HG03469 (cell line): ENCODE measurements around the gene KCNJ5.

ENCODE experiments used
- ATAC-seq: cut with Tn5 transposase; IDR thresholded peaks from one replicate; pipeline ENCODE4 v1.9.1; 2021; ENCODE audit warnings: mild to moderate bottlenecking, moderate library complexity, moderate number of reproducible peaks; ENCODE audit not compliant: unreplicated experiment

KCNJ5 gene

DNA sequence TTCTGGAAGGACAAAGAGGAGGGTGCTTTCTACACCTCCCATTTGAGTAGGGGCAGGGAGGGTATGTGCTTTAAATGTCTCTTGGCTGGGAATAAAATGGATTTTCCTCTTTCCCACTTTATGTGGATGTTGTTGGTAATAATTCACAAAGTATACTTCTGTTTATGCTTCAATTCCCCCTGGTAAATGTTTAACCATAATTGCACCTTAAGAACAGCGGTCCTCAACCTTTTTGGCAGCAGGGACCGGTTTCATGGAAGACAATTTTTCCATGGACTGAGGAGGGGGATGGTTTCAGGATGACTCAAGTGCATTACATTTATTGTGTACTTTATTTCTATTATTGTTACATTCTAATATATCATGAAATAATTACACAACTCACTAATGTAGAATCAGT, 55.5 kb downstream of the KCNJ5 start:
- no peak for ATAC-seq

DNA sequence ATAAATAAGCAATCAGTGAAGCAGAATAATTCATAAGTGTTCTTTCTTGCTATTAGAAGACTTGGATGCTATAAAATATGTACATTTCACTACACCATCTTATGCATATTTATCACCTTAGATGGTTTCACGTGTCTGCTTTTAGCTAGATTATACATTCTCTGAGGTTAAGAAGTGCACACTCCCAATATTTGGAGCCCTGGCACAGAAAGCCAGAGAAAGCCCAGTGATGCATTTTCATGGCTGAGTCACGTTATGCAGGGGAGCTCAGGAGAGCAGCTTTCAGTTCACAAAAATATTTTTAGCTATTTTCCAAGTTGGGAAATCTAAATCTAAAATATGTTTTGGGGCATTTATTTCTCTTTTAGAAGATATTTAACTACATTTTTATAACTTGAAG, 56.6 kb downstream of the KCNJ5 start:
- ATAC-seq: no peak

DNA sequence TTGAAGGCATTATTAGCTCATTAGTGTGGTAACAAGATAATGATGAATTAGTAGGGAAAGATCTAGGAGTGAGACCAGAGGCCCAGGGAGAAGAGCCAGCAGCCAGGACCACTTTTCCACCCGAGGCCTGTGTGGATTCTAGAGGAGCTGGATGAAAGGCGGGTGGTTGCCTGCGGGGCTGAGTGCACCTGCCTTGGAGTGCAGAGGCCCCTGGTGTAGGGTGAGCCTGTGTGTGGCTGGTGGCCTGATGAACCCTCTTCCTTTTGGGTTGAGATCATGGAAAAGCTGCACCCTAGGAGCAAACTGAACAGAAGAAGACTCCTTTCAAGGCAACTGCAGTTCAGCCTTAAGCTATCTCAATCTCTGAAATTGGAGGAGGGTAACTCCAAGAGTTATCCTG, 57.4 kb downstream of the KCNJ5 start:
- no peak for ATAC-seq

DNA sequence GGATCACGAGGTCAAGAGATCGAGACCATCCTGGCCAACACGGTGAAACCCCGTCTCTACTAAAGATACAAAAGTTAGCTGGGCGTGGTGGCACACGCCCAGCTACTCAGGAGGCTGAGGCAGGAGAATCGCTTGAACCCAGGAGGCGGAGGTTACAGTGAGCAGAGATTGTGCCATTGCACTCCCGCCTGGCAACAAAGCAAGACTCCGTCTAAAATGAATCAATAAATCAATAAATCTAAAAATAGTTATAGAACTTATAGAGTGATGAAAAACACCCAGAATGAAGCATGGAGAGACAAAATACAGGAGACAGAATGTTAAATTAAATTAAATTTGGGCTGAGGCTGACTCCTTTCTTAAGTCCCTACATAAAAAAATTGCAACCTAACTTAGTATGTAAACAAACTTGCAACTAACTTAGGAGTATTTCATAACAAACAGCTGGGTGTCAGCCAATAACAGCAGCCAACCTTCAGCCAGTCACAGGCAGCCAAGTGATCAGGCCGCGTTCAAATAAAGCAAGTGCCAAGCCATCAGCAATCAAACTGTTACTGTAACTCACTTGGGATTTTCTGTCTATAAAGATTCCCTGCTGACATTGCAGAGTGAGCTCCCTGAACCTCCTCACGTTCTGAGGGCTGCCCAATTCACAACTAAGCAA, 58.8 kb downstream of the KCNJ5 start:
- ATAC-seq: no peak

DNA sequence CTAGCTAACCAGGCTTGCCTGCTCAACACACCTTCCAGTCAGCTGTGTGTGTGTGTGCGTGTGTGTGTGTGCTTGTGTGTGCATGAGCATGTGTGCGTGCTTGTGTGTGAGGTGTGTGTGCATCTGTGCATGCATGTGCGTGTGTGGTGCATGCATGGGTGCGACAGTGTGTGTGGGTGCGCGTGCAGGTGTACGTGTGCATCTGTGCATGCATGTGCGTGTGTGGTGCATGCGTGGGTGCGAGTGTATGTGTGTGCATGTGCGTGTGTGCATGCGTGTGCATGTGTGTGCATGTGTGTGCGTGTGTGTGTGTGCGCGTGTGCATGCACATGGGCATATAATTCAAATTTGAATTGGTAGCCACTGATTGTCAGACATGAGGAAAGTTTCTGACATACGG, 62.0 kb downstream of the KCNJ5 start:
- ATAC-seq: no peak

DNA sequence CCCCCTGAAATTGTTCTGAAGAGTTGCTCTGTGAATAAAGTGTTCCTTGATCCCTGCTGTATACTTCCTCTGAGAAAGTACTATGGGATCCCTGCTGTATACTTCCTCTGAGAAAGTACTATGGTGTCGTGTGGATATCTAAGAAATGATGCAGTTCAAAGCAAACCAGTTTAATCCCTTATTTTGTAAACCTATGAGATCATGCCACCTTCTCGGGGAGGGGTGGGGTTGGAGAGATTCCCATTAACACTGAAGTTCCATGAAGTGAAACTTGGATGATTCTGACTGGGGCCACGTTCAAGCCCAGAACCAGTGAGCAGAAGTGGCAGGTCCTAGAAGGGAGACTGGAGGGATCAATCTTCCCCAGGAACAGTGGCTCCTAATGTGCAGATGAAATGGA, 64.5 kb downstream of the KCNJ5 start:
- ATAC-seq: no peak

DNA sequence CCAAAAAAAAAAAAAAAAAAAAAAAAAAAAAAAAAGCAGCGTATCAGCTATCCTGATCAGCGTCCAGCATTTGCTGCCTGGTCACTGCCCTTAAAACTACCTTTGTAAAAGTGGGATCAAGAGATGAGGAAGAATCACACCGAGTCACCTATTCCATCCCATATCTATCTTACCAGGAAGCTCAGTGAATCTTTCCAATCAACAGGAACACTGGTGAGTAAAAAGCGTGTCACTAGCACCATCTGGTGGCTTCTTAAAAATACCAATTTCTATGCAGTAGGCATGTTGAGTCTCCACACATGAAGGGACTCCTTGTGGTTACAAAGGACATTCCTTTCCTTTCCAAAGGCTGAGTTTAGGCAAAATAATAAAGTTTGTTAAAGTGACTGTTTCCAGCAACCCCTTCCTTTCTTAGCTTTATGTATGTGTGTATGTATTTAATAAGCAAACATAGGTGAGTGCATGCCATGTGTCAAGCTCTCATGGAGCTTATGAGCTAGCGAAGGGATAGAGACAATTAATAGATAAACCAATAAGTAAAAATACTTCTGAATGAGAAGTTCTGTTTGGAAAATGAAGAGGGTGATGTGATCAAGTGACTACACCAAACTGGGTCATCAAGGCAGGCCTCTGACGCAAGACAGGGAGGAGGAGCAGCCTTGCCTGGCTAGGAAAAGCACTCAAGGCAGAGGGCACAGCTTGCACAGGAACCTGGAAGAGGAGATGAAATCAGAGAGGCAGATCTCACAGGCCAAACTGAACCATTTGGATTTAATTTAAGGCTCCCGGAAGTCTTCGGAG, 65.4 kb downstream of the KCNJ5 start:
- peak; percentile 68 for ATAC-seq

DNA sequence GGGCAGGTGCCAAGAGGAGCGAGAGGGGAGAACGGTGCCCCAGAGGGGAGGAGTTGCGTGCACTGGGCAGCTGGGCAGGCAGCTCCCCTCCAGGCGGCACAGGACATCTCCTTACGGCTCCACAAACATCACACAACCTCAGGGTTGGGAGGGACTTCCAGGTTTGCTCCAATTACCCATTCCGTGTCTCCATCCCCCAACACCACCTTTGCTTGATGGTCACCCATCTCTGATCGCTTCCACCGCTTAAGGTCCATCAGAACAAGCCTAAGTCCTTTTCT, 66.0 kb downstream of the KCNJ5 start:
- ATAC-seq: no peak

DNA sequence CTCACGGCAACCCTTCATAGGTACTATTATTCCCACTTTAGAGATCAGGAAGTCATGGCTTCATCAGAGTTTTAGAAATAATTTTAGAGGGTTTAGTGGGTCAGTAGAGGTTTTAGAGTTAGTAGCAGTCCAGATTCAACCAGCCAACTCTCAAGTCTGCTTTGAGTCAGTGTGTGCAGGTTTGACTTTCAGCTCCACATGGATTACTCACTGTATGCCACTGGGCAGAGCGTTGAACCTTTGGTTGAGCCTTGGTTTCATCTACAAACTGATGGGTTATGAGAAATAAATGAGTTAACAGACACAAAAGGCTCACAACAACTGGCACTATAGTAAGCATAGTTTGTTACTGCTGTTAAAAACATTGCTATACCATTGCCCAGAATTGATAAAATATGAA, 70.5 kb downstream of the KCNJ5 start:
- no peak for ATAC-seq

DNA sequence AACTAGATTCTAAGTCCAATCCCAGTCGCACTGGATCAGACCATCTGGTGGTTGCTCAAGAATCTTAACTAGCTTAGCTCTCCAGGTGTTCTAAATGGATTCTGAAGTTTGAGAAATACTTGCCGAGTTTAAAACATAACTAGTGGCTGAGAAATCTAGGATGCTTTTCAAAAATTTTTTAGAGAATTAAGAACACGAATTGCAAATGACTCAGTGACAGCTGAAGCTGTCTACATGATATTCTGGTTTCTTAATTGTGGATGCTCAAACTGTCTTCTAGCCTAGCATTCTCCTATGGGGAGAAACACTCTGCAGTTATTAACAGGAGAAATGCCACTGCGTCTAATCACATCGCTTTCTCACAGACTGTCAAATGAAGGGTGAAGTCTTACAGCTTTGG, 71.7 kb downstream of the KCNJ5 start:
- no peak for ATAC-seq

DNA sequence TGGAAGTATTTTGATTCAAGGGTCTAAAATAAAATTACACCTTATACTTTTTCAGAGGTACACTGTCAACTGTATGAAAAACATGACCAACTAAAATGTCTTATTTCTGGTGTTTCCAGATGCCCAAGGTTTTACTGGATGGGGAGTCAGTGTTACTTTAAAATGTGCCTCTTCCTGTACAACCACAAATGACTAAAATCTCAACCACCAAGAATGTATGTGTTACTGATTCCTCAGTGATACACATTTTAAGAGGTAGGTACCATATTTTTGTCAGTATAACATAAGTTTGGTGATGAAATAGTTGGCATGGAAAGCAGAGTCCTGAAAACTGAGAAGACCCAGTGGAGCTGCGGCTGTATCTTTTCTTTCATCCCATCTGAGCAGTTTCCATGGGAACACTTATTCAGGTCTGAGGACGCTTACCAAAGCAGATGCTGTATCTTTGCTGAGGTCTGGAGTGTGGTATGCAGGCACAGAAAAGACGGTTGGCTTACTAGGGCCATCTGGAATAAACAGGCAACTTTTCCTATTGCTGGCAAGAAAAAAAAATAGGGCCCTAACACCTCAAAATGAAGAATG, 72.7 kb downstream of the KCNJ5 start:
- no peak for ATAC-seq

DNA sequence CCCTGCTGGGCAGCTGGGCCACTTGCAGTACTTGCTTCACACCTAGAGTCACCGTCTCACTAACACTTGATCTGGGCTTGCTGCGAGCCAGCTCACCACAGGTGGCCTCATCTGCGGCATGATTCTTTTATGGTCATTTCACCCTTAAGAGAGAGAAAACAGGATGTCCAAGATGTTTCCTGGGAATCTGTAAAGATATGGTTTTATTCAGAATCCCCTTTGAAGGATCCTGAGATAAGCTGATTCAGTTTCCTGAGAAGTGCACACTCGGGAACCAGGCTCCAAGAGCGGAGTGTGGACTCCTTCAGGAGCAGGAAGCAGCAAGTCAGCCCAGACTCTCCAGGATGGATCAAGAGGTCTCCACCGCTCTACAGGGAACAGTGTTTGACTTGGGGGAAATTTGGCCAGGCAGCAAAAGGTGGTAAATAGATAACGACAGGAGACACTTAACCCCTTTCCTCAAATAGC, 73.3 kb downstream of the KCNJ5 start:
- ATAC-seq: no peak

DNA sequence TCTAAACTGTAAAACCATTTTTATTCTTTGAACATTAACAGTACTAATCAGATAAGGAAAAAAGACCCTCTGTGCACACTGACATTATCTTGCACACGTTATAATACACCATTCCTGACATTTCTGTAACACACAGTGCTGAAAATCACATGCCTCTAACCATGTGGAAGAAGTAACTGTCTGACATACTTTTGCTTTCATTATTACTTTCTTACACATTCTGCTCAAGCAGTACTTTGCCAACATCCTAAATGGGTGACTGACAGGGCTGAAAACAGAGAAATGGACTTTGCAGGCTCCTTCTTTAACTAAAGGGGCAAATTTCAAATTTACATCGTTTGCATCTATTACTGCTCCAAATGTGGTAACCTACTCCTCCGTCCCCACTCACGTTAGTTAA, 74.3 kb downstream of the KCNJ5 start:
- ATAC-seq: peak; percentile 98

DNA sequence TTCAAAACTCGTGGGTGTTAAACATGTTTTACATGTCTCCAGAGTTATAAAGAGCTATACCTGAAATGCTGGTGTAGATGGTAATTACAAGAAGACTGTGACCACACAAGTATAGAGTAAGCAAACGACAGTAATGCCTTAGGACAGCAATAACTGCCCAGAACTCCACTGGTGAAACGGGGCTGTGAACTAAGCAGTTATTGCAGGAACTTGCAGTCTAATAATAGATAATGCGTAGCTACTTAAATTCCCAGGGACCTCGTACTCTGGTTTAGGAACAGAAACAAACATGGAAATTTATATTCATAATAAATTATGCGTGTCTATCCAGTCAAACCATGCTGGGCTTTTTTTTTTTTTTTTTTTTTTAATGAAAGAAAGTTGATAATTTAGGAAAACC, 76.4 kb downstream of the KCNJ5 start:
- ATAC-seq: no peak

DNA sequence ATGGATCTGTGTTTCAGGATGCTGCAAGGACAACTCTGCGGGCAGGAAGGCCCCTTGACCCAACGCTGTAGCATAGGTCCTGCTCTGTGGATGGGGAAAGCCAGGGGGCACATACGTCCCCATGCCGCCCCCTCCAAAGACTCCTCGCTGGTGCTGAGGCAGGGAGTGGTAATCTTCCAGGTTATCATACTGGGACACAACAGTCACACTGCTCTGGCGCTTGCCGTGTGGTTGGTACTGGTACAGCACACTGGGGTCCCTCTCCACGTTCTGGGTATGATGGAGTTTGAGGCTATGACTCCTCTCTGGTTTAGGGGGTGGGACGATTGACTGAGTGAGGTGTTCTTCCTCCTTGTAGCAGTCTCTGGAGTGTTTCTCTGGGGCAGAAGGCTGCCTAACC, 77.8 kb downstream of the KCNJ5 start:
- no peak for ATAC-seq
